Thymus (tissue), 11 donors: ENCODE results near the gene SMYD1. TPM values are rescaled to one million over a fixed set of nuclear protein-coding genes. Genes with fewer than 3 reads are reported as not detected.

Experiments used
- DNase-seq, 9 donors: peaks; one replicate each; pipeline ENCODE4 v3.0.0-alpha.2; 2013; ENCODE audit warnings: low spot score in 9 of 9, low read depth in 6 of 9, missing footprints in 1 of 9
- H3K27ac ChIP-seq, 2 donors: one replicate each; pipeline ENCODE4 v1.5.1; 2013; ENCODE audit warnings: control low read depth in 1 of 2, low read depth in 1 of 2, low read length in 1 of 2, mild to moderate bottlenecking in 1 of 2, moderate library complexity in 1 of 2
- H3K27me3 ChIP-seq, 2 donors: one replicate each; pipeline ENCODE4 v1.5.1; 2013; ENCODE audit warnings: low read length in 1 of 2; ENCODE audit not compliant: control insufficient read depth in 2 of 2, insufficient read depth in 1 of 2
- H3K36me3 ChIP-seq, 2 donors: one replicate each; pipeline ENCODE4 v1.5.1; 2013; ENCODE audit warnings: low read length in 1 of 2, mild to moderate bottlenecking in 1 of 2, moderate library complexity in 1 of 2; ENCODE audit not compliant: control insufficient read depth in 2 of 2, insufficient read depth in 2 of 2
- H3K4me1 ChIP-seq, 2 donors: one replicate each; pipeline ENCODE4 v1.5.1; 2013; ENCODE audit warnings: low read length in 2 of 2; ENCODE audit not compliant: control insufficient read depth in 2 of 2, insufficient read depth in 2 of 2
- H3K4me3 ChIP-seq, 2 donors: one replicate each; pipeline ENCODE4 v1.5.1; 2013; ENCODE audit warnings: low read length in 2 of 2, control low read depth in 1 of 2, mild to moderate bottlenecking in 1 of 2
- H3K9me3 ChIP-seq, 2 donors: one replicate each; pipeline ENCODE4 v1.5.1; 2013; ENCODE audit warnings: low read length in 1 of 2, mild to moderate bottlenecking in 1 of 2; ENCODE audit not compliant: control insufficient read depth in 2 of 2, insufficient read depth in 1 of 2
- WGBS: extraction: QIAGEN DNeasy Blood & Tissue Kit; methylation state at CpG from one replicate; pipeline ENCODE4 v1.1.7; 2013; 5-methylcytosine and 5-hydroxymethylcytosine counted together
- polyA plus RNA-seq: library from polyadenylated mRNA; stranded (reverse); fragments of 200-250 nt; gene quantifications from one replicate; pipeline ENCODE4 v1.2.3, GENCODE V29; 2013
- total RNA-seq: library from RNA; stranded (reverse); fragments of 120-200 nt; gene quantifications from one replicate; pipeline ENCODE4 v1.2.4, GENCODE V29; 2013
- donor health status: healthy.

SMYD1 gene
- total and polyA plus RNA-seq, 2 donors: 0.42 to 0.43 TPM

DNA sequence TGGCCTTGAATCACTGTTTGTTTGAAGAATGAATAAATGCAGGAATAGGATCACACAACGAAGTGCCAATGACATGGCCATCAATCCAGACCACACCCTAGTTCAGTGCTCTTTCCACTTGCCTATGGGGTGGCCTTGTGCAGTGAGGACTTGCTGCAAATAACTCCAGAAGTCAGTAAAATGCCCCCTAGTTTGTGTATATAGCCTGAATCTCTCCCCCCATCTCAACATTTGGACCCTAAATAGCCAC is 59.9 kb downstream of the SMYD1 start:
- no peak for DNase-seq
- WGBS: 76% methylated on average over 1 of the region's 1 CpG
- H3K27ac ChIP-seq: no peak overlapping the region
- no peak overlapping the region for H3K4me3 ChIP-seq
- no peaks in the 10 kb centered on the region for H3K36me3 ChIP-seq
- no peaks in the 10 kb centered on the region for H3K9me3 ChIP-seq
- no peaks in the 10 kb centered on the region for H3K4me1 ChIP-seq
- peaks cover 0 to 2% of the 10 kb centered on the region in 2 donors for H3K27me3 ChIP-seq

DNA sequence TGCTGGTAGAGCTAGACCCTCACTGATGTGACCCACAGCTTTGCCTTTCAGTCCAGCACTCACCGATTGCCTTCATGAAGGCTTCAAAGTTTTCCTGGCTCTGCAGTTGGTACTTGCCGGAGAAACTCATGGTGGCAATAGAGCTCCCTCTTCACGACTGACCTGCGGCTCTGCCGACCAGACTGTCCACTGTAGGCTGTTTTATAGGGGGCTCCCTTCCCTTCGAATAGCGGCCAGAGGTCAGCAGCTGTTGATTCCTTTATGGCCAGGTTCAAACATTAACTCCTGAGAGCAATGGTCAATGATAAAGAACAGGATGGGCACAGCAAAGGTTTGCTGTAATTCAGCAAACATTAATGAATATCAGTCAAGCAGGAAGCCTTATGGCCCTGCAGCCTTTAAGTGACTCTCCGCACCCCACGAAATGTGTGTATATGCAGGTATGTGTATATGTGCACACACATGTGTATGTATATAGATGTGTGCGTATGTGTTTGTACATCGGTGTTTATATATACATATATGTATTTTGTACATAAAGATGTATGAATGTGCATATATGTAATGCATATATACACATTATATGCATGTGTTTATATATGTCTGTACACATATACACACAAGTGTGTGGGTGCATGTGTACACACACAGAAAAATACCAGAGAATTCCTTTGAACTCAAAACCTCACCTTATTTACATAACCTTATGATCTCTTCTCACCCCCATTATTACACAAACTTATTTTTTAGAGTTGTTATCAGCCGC is 60.4 kb downstream of the SMYD1 start, which contains the start of gene FABP1:
Gene FABP1, minus strand, starts transcription at position 175 of the 766 bp plus-strand sequence. Its CDS starts 45 bp downstream, at position 130.
- H3K27ac ChIP-seq: no peak within 1 kb of the TSS
- no peaks in the 10 kb centered on the region for H3K9me3 ChIP-seq
- H3K4me1 ChIP-seq: no peaks in the 10 kb centered on the region
- H3K36me3 ChIP-seq: no peaks in the 10 kb centered on the region
- no peak for DNase-seq
- peaks cover 0 to 2% of the 10 kb centered on the region in 2 donors for H3K27me3 ChIP-seq
- 91% methylated on average over 12 of the region's 12 CpGs for WGBS
- no peak within 1 kb of the TSS for H3K4me3 ChIP-seq

DNA sequence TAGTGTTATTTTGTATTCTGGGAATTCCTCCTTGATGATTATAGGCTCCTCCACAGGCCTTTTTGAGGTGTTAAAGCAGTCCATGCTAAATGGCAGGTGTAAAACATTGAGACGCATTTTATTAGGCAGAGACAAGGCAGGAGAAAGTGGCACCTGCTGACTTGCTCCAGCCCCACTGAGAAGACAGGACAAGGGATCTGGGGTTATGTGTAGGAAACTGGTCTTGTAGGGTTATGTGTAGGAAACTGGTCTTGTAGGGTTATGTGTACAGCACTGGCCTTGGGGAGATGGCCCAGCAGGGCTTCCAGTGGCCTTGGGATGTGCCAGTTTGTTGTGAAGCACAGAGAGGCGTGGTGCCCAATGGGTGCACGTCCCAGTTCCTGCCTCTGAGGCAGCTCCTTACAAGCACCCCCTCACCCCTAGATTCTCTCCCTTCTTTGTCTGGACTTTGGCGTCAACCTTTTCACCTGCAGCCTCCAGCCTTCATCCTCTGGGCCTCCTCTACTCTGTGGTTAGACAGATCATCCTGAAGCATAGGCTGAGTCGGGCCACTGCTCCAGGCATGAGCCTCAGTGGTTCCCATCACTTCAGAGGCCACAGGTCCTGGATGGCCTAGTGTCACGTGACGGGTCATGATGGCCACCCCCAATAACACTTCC is 61.2 kb downstream of the SMYD1 start:
- peaks cover 0 to 2% of the 10 kb centered on the region in 2 donors for H3K27me3 ChIP-seq
- no peak overlapping the region for H3K4me3 ChIP-seq
- no peak overlapping the region for H3K27ac ChIP-seq
- H3K4me1 ChIP-seq: no peaks in the 10 kb centered on the region
- no peak for DNase-seq
- no peaks in the 10 kb centered on the region for H3K36me3 ChIP-seq
- 95% methylated on average over 7 of the region's 7 CpGs for WGBS
- H3K9me3 ChIP-seq: no peaks in the 10 kb centered on the region

DNA sequence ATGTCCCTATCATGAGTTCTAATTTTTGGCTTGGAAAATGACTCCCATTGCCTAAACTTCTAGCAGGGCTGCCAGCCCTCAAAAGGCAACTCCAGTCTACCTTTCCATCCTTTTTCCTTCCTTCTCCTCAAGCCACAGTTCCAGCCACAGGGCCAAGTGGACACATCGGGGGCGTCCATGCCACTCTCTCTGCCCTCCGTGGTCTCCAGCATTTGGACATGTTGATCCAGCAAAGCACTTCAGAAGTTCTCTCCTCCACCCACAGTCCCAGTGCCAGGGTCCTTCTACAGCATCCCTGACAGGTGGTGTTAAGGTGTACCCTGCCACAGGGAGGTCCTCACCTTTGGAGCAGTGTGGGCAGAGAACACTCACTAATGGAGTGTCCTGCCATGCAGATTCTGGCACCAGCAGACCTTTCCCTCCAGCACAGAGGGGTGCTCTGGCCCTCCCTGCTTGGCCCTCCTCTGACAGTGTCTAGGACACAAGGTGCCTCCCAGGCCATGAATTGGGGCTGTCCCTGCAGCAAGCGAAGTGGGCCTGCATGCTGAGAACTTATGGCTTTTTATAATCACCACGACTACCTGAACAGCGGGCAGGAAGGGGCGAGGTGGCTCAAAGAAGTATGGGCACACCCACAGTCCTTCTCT is 61.8 kb downstream of the SMYD1 start:
- no peak for DNase-seq
- H3K9me3 ChIP-seq: no peaks in the 10 kb centered on the region
- 96% methylated on average over 7 of the region's 7 CpGs for WGBS

DNA sequence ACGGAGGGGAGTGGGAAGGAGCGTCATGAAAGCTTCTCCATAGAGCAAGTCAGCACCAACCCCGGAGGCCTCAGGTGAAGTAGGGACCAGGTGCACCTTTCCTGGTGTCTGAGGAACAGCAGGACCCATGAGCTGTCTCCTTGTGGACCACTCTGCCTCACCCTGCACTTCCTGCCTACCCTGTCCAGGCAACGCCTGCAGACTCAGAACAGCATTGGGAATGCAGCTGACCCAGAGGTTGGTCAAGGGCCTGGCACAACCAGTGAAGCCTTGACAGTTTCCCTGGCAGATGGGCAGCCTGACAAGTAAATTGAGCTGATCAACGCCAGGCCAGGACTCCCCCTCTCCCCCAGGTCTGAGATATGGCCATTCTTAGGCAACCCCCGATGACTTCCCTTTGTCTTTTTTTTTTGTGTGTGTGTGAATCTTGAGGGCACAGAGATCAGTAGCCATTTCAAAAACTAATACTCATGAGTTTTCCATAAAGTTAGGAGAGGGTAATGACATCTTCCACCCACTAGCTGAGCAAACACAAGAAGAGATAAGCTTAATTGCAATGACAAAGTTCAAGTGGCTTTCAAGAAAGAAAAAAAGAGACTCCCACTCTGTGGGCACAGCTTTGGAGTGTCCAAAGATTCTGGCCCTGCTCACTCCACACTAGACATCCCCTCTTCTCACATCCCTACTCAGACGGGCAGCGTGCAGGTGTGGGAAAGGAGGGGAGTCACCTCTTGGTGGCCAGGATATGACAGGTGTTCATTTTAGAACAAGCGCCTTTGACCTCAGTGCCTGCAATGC is 63.8 kb downstream of the SMYD1 start:
- 94% methylated on average over 9 of the region's 9 CpGs for WGBS
- no peak overlapping the region for H3K27ac ChIP-seq
- H3K4me1 ChIP-seq: no peaks in the 10 kb centered on the region
- H3K9me3 ChIP-seq: no peaks in the 10 kb centered on the region
- H3K36me3 ChIP-seq: no peaks in the 10 kb centered on the region
- H3K4me3 ChIP-seq: no peak overlapping the region
- H3K27me3 ChIP-seq: peaks cover 0 to 2% of the 10 kb centered on the region in 2 donors
- no peak for DNase-seq

More for the DNA sequence above, 61.8 kb downstream of the SMYD1 start:
- no peaks in the 10 kb centered on the region for H3K36me3 ChIP-seq
- H3K27me3 ChIP-seq: no peaks in the 10 kb centered on the region
- no peak overlapping the region for H3K4me3 ChIP-seq
- H3K27ac ChIP-seq: no peak overlapping the region
- no peaks in the 10 kb centered on the region for H3K4me1 ChIP-seq

DNA sequence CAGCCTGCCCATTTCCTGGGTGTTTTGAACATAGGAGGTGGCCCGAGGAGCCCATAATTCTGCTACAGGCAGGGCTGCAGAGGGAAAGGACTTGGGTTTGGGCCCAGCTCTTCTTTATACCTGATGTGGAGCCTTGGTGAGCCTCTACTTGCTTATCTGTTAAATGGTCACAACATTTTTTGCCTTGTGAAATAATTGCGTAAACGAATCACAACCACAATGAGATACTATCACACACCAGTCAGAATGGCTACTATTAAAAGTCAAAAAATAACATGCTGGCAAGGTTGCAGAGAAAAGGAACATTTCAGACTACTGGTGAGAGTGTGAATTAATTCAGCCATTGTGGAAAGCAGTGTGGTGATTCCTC is 64.4 kb downstream of the SMYD1 start:
- Histone ChIP-seq H3K36me3 (no peaks in the 10 kb centered on the region), H3K27me3 (peaks cover 0 to 2% of the 10 kb centered on the region in 2 donors), H3K4me1 (no peaks in the 10 kb centered on the region), H3K27ac (no peak overlapping the region), H3K9me3 (no peaks in the 10 kb centered on the region), H3K4me3 (no peak overlapping the region)
- 97% methylated on average over 3 of the region's 3 CpGs for WGBS
- DNase-seq: no peak

DNA sequence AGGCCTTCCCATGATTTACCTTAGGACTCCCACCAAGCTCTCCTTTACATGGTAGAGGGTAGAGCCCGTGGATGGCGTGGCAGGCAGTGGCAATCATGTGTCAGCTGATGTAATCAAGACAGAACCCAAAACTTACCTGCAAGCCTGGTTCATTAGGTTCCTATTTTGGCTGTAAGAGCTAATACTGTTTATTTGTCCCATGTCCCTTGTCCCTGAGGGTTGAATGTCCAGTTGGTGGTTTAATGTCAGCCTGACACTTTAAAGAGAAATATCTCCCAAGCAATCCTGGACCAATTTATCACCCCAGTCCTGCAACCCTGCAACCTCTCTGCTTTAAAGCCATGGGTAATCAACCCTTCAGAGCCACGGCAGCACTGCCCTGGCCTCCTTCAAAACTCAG is 66.2 kb downstream of the SMYD1 start:
- Histone ChIP-seq H3K27ac (no peak overlapping the region), H3K36me3 (no peaks in the 10 kb centered on the region), H3K9me3 (no peaks in the 10 kb centered on the region), H3K4me3 (no peak overlapping the region), H3K27me3 (peaks cover 0 to 2% of the 10 kb centered on the region in 2 donors), H3K4me1 (no peaks in the 10 kb centered on the region)
- 93% methylated on average over 3 of the region's 3 CpGs for WGBS
- no peak for DNase-seq

DNA sequence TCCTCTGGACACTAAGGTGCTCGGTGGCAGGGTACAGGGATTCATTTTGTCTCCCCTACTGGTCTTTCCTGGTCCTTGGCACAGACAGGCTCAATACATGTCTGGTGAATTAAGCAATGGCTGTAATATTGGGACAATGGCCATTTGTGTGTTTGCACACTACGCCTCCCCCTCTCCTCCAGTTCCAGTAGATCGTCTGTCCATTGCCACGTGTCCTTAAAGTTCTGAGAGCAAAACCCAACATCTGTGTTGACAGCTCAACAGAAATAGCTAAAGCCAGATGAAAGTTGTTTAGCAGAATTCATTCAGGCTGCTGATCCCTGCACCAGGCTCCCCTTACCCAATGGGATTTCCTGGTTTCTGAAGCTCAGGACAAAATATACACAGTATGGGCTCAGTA is 69.2 kb downstream of the SMYD1 start:
- WGBS: 93% methylated on average over 4 of the region's 4 CpGs
- Histone ChIP-seq H3K4me1 (no peaks in the 10 kb centered on the region), H3K4me3 (no peak overlapping the region), H3K27ac (no peak overlapping the region), H3K36me3 (no peaks in the 10 kb centered on the region), H3K9me3 (no peaks in the 10 kb centered on the region), H3K27me3 (peaks cover 0 to 2% of the 10 kb centered on the region in 2 donors)
- no peak for DNase-seq

DNA sequence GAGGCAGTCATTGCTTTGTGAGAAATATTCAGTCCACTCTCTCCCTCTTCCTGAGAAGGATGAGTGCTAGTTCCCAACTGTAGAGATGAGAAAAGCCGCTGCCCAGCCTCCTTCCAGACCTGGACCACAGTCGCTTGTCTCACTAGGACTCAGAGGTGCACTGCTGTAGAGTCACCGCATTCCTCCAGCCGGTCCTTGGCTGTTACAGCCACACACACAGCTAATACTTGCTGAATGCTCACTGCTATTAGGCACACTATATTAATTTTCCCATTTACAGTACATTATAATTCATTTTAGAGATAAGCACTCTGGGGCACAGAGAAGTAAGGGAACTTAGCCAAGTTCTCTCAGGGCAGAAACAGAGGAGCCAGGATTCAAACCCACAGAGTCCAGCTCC is 70.2 kb downstream of the SMYD1 start:
- Histone ChIP-seq H3K27ac (no peak overlapping the region), H3K4me1 (no peaks in the 10 kb centered on the region), H3K9me3 (no peaks in the 10 kb centered on the region), H3K27me3 (peaks cover 0 to 2% of the 10 kb centered on the region in 2 donors), H3K36me3 (no peaks in the 10 kb centered on the region), H3K4me3 (no peak overlapping the region)
- DNase-seq: no peak
- WGBS: 99% methylated on average over 4 of the region's 4 CpGs
